ENCODE results near the gene CSH2.

Gene CSH2

GRCh38 chr17:63841350-63842172, 31.9 kb downstream of the CSH2 start:
- TF ChIP-seq, protein P1, sequence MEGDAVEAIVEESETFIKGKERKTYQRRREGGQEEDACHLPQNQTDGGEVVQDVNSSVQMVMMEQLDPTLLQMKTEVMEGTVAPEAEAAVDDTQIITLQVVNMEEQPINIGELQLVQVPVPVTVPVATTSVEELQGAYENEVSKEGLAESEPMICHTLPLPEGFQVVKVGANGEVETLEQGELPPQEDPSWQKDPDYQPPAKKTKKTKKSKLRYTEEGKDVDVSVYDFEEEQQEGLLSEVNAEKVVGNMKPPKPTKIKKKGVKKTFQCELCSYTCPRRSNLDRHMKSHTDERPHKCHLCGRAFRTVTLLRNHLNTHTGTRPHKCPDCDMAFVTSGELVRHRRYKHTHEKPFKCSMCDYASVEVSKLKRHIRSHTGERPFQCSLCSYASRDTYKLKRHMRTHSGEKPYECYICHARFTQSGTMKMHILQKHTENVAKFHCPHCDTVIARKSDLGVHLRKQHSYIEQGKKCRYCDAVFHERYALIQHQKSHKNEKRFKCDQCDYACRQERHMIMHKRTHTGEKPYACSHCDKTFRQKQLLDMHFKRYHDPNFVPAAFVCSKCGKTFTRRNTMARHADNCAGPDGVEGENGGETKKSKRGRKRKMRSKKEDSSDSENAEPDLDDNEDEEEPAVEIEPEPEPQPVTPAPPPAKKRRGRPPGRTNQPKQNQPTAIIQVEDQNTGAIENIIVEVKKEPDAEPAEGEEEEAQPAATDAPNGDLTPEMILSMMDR (IDR thresholded peaks at IDR 0.05; ENCODE audit: low read depth, low read length) = no peak
- no peak for DNase-seq (ENCODE audit: extremely low read depth, low read depth)

DNA sequence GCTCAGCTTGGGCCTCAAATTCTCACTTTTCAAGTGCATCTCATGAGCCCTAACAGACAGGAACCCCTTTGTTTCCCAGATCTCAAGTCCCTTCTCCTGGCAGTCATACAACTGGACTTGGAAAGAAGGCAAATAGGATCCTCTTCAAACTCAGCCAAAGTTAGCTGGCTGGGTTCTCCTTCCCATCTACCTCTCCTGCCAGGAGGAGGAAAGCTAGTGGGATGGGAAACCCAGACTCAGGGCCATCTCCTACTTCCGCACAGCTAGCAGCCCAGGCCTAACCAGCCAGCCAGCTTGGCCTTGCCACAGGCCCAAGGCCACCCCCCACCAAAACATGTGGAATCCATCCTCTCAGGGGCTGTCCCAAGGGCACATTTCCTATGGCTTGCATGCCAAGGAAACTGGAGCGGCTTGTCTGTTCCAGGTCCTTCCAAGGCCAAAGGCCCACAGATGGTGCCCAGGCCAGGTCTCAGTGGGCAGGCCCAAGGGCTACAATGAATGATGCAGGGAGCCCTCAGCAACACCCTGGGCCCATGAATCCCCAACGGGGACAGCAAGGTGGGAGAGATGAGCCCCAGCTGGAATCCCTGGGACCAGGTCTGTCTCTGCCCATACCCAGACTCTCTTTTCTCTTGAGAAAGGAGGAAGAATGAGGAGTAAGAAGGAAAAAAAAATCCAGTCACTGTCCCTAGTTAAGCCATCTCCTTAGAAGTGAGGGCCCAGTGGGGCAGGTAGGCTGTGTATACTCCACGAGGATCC, 32.7 kb downstream of the CSH2 start:
- TF ChIP-seq, protein P1 (IDR thresholded peaks at IDR 0.05; ENCODE audit: low read depth, low read length) = no peak
- DNase-seq (ENCODE audit: extremely low read depth, low read depth) = no peak

DNA sequence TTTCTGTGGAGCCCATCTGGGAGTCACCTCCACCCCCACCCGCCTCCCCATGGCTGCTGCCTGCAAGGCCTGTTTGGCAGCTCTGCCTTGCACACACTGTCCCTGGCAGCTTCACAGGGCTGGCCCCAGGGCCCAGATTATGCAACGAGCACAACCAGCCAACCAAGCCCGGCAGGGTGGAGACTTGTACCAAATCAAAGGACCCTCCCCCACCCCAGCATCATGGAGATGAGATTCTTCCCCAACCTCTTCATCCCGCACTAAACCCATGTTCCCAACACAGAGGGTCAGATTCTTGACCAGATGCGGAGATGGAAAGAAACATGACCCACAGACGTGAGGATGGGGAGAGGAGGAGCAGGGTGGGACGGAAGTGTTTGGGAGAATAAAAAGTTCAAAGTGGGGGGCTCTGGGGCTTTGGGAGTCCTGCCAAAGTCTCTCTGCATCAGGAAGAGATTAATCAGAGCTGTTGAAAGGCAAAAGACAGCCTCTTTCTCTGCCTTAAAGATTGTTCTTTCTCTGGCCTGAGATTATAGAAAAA, 34.8 kb downstream of the CSH2 start:
- TF ChIP-seq, protein P1 (IDR thresholded peaks at IDR 0.05; ENCODE audit: low read depth, low read length) = no peak
- DNase-seq (ENCODE audit: extremely low read depth, low read depth) = peak; percentile 66

GRCh38 chr17:63837962-63838600, 35.4 kb downstream of the CSH2 start:
- TF ChIP-seq, protein P1 (IDR thresholded peaks at IDR 0.05; ENCODE audit: low read depth, low read length) = no peak

DNA sequence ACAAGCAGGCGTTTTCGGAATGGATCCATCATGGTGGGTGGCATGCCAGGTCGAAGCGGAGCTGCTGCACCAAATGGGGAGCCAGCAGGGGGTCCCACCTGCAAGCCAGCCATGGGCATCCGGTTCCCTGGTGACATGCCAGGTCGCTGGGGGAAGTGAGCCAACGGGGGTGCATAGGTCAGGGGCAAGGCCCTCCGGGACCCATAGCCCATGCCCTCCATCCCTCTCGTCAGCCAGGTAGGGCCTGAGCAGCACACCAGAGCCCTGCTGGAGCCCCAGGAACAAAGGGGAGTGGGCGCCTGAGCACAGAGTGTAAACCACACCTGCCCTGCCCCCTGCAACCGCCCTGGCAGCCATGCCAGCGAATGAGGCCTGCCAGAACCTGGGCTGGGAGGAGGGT, 36.0 kb downstream of the CSH2 start:
- no peak for DNase-seq (ENCODE audit: extremely low read depth, low read depth)
- TF ChIP-seq, protein P1 (IDR thresholded peaks at IDR 0.05; ENCODE audit: low read depth, low read length) = no peak

More at GRCh38 chr17:63837962-63838600, 35.4 kb downstream of the CSH2 start:
- no peak for DNase-seq (ENCODE audit: extremely low read depth, low read depth)

DNA sequence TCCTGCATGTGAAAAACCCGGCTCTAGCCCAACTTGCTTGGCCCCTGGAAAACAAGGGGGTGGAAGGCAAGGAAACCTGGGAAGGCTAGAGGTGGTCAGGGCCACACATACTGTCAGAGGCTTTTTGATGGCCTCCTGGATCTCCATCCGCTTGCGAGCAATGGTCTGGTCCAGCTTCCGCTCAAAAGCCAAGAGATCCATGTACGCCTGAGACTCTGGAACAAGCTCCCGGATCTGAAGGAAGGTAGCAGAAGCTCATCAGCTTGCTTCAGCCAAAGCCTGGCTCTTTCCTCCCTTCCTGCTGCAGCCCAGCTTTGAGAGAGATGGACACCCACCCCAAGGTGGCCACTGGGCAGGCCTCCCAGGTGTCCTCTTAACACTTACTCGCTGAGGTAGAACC, 36.7 kb downstream of the CSH2 start:
- no peak for DNase-seq (ENCODE audit: extremely low read depth, low read depth)
- TF ChIP-seq, protein P1 (IDR thresholded peaks at IDR 0.05; ENCODE audit: low read depth, low read length) = no peak
